ENCODE results near the gene RAB17.

RAB17 gene

DNA sequence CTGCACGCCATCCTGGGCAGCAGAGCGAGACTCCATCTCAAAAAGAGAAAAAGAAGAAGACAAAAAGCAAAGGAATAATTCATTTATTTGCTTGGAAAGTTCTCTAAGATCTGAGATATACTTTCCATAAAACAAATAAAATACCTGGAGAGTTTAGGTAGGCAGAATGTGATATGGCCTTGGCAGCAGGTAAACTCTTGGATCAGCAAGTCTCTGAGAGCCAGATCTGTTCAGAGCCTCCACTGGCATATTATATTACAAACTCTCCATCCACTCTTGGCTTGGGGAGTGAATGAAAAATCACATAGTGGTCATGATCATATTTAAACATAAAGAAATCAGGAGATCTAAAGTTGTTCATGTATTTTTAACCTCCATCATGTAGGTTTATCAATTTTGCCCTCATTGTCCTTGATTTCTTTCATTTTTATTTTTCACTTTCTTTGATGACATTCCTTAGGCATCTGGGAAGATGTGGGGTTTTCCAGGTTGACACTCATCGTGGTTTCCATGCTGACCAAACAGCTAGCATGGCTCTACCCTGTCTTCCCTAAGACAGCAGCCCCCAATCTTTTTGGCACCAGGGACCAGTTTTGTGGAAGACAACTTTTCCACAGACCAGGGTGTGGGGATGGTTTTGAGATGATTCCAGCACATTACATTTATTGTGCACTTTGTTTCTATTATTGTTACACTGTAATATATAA, 47.0 kb upstream of the RAB17 start:
- TF ChIP-seq TAF1 (IDR thresholded peaks at IDR 0.05; ENCODE audit: borderline replicate concordance, insufficient read depth, low read length) (no peak), FOXP2 (optimal IDR thresholded peaks at IDR 0.05; ENCODE audit: borderline replicate concordance, extremely low read depth, extremely low read length, insufficient read depth) (no peak), SIN3A (IDR thresholded peaks at IDR 0.05; ENCODE audit: borderline replicate concordance, insufficient read depth, low read length) (no peak), POLR2AphosphoS5 (IDR thresholded peaks at IDR 0.05; ENCODE audit: low read depth, low read length) (no peak)
- TF ChIP-seq, protein P1, sequence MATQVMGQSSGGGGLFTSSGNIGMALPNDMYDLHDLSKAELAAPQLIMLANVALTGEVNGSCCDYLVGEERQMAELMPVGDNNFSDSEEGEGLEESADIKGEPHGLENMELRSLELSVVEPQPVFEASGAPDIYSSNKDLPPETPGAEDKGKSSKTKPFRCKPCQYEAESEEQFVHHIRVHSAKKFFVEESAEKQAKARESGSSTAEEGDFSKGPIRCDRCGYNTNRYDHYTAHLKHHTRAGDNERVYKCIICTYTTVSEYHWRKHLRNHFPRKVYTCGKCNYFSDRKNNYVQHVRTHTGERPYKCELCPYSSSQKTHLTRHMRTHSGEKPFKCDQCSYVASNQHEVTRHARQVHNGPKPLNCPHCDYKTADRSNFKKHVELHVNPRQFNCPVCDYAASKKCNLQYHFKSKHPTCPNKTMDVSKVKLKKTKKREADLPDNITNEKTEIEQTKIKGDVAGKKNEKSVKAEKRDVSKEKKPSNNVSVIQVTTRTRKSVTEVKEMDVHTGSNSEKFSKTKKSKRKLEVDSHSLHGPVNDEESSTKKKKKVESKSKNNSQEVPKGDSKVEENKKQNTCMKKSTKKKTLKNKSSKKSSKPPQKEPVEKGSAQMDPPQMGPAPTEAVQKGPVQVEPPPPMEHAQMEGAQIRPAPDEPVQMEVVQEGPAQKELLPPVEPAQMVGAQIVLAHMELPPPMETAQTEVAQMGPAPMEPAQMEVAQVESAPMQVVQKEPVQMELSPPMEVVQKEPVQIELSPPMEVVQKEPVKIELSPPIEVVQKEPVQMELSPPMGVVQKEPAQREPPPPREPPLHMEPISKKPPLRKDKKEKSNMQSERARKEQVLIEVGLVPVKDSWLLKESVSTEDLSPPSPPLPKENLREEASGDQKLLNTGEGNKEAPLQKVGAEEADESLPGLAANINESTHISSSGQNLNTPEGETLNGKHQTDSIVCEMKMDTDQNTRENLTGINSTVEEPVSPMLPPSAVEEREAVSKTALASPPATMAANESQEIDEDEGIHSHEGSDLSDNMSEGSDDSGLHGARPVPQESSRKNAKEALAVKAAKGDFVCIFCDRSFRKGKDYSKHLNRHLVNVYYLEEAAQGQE (IDR thresholded peaks at IDR 0.05; ENCODE audit: insufficient read depth in 1 of 2, low read depth in 2 of 2, low read length in 2 of 2) = no peak

DNA sequence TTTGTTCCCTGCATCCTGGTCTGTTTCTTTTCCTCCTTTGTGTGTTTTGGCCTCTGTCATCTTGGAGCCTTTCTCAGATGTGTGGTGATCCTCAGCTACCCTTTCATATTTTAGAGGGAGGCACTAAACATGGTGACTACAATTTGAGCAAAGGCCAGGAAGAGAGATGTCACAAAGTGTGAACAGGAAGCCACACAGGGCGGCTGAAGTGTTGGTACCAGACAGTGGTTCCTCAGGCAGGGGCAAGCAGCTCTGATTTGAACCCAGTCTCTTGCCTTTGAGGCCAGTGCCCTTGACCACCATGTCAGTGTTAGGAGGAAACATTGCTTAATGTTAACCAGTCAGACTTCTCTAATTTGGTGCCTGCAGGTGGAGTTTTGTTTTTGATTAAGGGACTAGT, 46.0 kb upstream of the RAB17 start:
- TF ChIP-seq POLR2AphosphoS5 (IDR thresholded peaks at IDR 0.05; ENCODE audit: low read depth, low read length) = no peak
- TF ChIP-seq FOXP2 (optimal IDR thresholded peaks at IDR 0.05; ENCODE audit: borderline replicate concordance, extremely low read depth, extremely low read length, insufficient read depth) = no peak
- no peak for TF ChIP-seq TAF1 (IDR thresholded peaks at IDR 0.05; ENCODE audit: borderline replicate concordance, insufficient read depth, low read length)
- TF ChIP-seq, protein P1 (IDR thresholded peaks at IDR 0.05; ENCODE audit: insufficient read depth in 1 of 2, low read depth in 2 of 2, low read length in 2 of 2) = no peak
- no peak for TF ChIP-seq SIN3A (IDR thresholded peaks at IDR 0.05; ENCODE audit: borderline replicate concordance, insufficient read depth, low read length)

DNA sequence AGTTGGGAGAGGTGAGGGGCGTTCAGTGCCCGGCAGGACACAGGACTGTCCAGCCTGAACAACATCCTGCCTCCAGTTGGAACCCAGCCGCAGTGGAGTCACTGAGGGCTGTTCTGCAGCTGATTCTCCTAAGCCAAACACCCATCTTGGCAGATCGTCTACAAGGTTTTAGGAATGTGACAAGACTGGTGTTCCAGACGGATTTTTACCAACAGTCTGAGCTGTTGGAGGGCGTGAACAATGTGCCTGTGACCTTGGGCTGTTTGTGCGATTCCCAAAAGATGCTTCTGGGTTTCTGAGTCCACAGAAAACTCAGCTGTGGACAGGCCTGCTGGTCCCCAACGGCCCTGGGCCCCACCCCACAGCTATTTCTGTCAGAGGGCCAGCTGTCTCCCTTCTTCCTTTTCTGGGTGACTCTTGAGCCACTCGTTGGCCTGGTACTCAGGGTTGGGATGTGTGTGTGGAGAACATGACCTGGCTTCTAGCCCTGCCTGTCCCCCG, 42.6 kb upstream of the RAB17 start:
- TF ChIP-seq, protein P1 (IDR thresholded peaks at IDR 0.05; ENCODE audit: insufficient read depth in 1 of 2, low read depth in 2 of 2, low read length in 2 of 2) = no peak
- TF ChIP-seq POLR2AphosphoS5 (IDR thresholded peaks at IDR 0.05; ENCODE audit: low read depth, low read length) (no peak), FOXP2 (optimal IDR thresholded peaks at IDR 0.05; ENCODE audit: borderline replicate concordance, extremely low read depth, extremely low read length, insufficient read depth) (no peak), SIN3A (IDR thresholded peaks at IDR 0.05; ENCODE audit: borderline replicate concordance, insufficient read depth, low read length) (no peak), TAF1 (IDR thresholded peaks at IDR 0.05; ENCODE audit: borderline replicate concordance, insufficient read depth, low read length) (no peak)

DNA sequence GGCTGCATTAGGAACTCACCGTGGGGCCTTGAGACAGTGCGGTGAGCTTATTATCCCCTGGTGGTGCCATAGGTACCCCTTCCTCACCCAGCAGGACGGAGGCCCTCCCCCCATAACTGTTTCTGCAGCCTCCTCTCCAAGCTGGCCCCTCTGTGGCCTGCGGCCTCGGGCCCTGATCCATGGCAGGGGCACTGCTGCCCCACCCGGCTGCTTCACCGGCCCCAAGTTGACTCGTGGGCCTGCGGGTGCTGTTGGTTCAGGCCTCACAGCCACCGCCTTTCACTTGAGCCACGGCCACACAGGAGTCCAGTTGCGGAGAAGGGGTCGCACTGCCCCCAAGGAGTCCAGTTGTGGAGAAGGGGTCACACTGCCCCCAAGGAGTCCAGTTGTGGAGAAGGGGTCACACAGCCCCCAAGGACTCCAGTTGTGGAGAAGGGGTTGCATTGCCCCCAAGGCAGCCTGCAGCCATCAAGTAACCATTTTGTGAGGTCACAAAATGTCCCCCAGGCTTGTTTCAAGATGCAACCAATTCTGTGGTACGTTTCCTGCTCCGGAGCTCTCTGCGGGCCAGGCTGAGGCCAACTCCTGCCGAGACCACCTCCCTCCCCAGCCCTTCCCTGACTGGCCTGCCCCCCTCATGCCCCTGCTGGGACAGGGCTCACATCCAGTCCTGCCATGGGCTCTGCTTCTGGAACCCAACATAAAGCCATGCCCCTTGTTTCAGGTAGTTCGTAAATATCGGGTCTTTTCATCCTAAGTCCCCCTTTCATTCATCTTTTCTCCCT, 41.5 kb upstream of the RAB17 start:
- TF ChIP-seq SIN3A (IDR thresholded peaks at IDR 0.05; ENCODE audit: borderline replicate concordance, insufficient read depth, low read length) (no peak), POLR2AphosphoS5 (IDR thresholded peaks at IDR 0.05; ENCODE audit: low read depth, low read length) (no peak), FOXP2 (optimal IDR thresholded peaks at IDR 0.05; ENCODE audit: borderline replicate concordance, extremely low read depth, extremely low read length, insufficient read depth) (no peak), TAF1 (IDR thresholded peaks at IDR 0.05; ENCODE audit: borderline replicate concordance, insufficient read depth, low read length) (no peak)
- TF ChIP-seq, protein P1 (IDR thresholded peaks at IDR 0.05; ENCODE audit: insufficient read depth in 1 of 2, low read depth in 2 of 2, low read length in 2 of 2) = no peak
